Retina (tissue), 1 donor: ENCODE data around the gene FAM200C.

Experiments used
- DNase-seq: peaks from one replicate; pipeline ENCODE4 v3.0.0-alpha.2; 2016

FAM200C gene

DNA sequence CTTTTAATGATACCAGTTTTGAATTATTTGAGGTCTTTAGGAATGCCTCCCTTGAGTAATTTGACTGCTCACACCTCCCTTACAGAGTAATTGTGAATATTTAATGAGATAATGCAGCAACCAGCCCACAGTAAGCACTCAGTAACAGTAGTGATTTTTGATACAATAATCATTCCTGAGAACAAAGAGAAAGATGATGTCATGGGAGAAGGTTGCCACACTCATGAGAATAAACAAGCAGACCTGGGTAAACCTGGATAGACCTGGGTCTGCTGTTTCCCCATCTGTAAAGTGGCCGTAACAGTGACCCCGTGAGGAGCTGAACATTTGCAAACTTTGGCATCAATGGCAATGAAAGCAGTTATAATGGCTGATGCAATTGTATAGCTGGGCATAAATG, 33.6 kb downstream of the FAM200C start:
- no peak for DNase-seq

DNA sequence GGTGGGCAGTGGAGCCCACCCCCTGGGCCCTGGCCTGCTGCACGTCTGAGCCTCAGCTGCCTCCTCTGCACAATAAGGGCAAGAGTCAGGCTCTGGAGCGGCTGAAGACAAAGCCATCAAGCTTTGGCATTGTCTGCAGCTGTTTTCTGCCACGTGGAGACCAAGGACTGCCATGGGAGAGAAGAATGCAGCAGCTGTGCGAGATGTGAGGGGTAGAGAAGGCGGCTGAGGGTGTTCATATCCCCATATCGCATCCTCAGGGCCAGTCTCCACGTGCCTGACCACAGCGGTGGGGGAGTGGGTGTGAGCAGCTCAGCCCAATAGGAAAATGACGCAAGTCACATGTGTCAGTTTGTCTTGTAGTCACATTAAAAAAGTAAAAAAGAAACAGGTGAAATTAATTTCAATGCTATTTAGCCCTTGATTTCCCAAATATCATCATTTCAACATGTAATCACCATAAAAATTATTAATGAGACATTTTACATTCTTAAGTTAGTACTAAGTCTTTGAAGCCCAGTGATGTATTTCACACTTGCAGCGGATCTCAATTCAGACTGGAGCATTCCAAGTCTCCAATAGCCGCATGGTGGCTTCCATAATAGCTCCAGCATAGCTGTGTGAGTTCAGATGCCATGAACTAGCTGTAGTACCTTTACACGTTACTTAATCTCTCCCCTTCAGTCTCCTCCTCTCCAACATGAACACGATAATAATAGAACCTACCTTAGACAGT, 36.0 kb downstream of the FAM200C start:
- peak; percentile 73 for DNase-seq

DNA sequence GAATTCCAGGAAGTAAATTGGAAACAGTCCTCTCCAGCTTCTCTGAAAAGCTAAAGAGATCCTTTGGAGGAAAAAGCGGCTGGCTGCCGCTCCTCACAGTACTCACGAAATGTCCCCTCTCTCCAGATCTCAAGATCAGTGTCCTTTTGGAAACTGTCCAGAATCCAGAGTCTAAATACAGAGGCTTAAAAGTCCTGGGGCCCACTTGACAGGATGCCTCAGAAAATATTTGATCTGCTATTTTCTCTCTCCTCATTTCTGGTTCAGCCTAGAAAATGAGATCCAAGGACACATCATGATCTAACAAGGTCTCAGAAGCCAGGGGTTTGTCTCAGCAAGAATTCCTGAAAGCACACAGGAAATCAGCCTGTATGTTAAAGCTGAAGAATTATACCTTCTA, 36.6 kb downstream of the FAM200C start:
- no peak for DNase-seq

DNA sequence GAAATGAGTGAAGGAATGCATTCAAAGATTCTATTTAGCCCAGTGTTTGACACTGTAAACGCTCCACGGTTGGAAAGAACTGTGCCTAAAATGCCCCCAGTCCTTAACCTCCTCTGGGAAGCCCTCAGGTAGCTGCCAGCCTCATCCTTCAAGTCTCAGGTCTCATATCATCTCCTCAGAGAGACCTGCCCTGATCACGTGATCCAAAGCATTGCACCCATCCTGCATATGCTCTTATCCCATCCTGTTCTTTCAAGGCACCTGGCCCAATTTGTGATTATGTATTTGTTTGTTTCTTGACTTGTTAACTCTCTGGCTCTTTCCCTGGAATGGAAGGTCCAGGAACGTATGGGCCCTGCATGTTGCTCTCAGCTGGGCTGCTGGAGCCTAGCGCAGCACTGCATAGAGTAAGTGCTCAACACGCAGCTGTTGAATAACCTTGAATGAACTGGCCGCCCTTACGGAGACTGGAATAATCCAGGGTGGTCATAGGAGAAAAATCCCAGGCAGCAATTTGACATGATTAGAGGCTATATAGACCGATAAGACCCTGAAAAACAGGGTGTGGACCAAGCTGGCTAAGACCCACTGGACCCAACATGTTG, 38.1 kb downstream of the FAM200C start:
- no peak for DNase-seq

DNA sequence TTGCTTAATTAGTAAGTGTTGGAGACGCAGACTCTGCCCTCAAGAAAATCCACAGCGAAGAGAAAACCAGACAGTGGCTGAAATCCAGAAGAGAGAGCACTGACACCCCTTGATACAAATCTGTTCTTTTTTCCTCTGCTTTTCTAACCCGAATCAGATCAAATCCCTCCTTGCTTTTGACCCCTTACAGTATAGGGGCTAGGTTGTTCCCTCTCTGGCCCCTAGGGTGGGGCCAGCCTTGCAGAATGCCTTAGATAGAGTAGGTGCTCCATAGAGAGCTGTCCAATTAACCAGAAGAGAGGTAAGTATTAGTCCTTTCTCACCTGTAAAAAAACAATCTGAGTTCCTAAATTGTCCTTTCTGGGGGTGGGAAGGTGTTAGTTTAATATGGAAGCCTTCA, 39.5 kb downstream of the FAM200C start:
- DNase-seq = no peak

DNA sequence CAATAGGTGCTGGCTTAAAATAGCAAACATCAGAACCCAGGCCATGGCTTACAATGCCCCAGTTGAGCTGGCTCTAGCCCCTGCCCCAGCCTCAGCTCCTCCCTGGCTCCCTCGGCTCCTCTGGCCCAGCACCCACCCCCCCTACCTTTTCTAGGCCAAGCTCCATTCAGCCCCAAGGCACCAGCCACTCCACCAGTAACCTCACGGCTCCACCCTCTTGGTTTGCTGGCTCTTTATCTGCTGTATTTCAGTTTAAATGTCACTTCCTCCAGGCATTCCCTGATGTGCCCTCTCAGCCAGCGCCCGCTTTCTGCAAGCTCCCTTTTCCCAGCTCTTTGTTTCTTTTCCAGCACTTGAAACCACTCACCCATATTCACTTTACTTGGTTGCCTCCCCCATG, 40.0 kb downstream of the FAM200C start:
- no peak for DNase-seq

DNA sequence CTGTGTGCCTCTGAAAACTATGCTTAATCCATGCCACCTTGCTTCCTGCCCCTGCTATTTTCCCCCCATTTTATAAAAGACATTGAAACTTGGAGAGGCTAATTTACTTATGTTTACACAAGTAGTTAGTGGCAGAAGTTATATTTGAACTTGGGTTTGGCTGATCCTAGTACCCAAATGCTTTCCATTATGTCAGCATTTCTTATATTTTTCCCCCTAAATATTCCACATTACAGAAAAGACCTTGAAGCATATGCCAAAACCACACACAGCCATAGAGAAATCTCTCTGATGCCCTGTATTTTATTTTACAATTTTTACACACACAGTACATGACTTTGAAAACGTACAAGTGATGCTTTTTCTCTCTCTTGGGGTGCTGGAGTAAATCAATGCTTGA, 40.6 kb downstream of the FAM200C start:
- DNase-seq = no peak

DNA sequence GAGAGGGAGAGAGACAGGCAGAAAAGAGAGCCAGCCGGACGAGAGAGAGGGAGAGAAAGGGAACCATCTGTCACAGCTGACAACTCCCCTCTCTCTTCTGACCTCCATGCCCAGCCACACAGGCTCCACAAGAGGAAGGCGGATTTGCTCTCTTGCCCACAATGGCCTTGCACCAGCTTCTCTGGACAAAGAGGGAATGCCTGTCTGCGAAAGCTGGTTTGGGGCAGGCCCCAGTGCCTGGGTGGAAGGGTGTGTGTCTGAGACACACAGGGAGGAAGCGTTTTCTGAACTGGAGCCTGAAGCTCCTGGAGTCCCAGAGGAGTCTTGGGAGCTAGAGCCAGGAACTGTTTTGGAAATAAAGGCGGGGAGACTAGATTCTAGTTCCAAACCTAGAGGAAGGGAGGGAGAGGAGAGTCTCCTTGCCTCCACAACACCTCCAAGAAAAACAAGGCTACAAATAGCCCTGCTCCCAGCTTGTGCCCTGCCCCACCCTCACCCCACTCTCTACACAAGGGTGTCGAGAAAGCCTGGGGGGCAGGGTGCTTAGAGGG, 41.9 kb downstream of the FAM200C start:
- DNase-seq = no peak

DNA sequence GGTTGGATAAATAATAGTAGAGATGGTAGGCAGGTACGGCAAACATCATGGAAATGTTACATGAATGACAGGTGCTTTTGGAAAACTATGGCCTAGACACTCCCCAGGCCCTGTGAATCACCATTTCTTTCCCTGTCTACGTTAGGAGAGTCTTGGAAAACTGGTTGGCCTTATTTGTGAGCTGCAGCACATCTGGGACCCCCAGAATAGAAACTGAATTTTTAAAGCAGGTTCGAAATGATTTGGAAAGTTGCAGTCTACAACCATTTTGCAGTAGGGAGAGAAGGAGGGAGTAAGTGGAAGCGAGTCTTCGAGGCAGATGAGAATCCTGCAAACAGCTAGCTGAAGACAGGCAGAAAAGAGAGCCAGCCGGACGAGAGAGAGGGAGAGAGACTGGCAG, 42.5 kb downstream of the FAM200C start:
- no peak for DNase-seq

DNA sequence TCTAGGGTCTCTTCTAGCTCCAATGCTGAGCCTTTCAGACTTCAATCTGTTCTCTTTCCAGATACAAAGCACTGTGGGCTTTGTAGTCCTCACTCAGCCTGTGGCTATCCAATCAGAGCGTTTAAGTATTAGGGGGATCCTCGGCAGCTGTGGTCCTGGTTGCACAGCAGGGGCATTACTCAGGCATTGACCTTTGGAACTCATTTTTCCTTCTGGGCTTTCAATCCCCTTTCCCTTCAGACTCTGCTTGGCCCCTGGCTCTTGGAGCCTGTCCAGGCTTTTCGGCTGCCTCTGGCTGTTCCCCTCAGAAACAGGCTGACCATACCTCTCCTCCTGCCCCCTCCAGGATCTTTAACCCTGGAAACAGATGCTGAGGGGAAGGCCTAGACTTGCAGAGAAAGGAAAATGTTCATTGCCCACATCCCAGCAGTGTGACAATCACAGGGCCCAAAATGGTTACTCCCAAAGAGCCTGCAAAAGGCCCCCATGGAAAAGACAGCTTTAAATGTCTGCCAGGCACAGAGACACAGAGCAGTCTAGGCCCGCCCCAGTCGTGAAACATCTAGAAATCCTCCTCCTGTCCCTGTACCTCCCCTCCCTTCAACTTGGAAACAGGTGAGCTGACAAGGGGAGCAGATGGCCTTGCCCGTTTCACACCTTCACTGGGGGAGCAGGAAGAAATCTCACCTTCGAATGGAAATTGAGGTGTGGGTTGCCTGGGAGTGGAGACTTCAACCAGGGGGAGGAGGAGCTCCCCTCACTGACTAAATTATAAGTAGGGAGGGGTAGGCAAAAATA, 43.1 kb downstream of the FAM200C start:
- DNase-seq = no peak

DNA sequence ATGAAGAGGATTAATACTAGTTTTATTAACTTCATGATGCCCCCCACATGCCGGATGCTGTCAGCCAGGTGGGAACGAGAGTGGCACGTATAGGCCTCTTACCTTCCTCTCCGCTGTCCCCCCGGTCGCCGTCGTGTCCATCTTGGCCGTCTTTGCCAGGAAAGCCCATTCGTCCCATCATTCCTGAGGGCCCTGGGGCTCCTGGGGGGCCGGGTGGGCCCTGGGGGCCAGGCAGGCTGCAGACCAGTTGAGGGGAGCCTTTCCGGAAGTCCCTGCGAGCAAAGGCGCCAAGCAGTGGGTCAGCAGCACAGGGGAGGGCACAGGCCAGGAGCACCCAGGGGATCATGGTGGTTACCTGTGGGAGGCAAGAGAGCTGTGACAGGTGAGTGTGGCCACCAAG, 45.2 kb downstream of the FAM200C start:
- DNase-seq = no peak

DNA sequence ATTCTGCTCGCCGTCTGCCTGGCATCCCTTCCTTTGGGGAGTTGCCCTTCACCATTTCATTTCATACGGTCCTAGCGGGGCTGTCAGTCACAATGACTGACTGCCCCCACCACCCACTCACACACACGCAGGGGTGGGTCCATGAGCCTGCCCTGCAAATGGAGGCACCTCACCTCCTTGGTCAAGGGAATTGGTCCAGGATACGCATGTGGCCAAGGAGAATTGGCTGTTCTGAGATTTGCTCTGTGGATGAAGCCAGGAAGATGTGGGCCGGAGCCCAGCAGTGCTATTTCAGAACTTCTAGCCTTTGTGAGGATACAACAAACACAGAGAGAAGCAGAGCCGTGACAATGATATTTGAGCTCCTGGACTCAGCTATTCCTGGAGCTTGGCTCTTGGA, 46.5 kb downstream of the FAM200C start:
- no peak for DNase-seq

DNA sequence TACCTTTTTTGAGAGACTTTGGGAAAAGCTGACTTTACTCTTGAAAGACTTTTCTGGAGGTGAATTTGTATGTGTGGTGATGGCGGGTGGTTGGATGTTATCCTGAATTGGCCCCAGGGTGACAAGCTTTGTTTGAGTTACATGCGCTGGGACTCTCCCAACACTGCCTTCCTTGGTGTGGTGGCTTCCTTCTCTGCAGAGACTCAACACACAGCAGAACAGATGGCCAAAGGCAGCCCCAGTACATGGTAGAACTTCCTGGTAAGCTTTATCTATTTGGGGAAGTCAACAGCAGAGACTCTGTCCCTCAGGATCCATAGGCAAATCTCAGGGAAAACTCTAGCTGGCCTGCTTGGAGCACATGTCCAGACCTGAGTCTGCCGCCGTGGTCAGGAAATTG, 47.5 kb downstream of the FAM200C start:
- DNase-seq = no peak

DNA sequence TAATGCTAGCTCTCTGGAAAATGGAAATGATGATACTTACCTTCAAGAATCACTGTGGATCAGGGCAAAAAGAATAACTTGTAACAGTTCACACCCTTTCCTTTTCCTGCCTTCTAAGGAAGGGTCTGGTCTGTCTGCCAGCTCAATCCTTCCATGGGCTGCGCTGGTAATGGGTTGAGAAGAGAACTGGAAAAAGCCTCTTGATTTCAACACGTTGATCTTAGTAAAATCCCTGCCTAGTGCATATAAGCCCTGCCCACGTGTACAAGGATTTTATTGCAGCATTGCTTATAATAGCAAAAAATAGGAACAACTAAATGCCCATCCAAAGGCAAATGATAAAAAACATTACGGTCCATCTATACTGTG, 49.9 kb downstream of the FAM200C start:
- no peak for DNase-seq

DNA sequence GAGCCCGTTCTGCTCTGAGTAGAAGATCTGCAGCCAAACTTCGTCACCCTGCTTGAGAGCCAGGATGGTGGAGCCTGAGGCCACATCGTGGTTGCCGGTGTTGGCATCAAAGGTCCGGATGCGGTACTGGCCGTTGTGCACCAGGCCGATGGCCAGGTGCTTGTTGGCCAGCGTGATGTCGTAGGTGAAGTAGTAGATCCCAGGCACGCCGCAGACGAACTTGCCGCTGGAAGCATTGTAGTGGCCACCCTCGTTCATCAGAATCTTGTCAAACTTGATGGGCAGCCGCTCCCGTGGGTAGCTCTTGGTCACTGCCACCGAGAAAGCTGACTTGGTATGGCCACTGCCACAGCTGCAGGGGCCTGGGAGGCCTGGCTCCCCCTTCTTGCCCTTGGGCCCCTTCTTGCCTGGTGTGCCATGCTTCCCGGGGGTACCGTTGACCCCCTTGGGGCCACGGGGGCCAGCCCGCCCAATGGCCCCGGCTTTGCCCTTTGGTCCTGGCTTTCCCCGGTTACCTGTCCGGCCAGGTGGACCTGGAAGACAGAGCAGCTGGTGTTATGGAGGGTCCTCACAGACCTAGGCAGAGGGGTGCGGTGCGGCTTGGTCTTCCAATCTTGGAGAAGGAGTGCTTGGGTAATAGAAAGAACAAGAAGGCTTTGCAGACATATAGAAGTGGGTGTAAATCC, 50.5 kb downstream of the FAM200C start:
- DNase-seq = no peak

DNA sequence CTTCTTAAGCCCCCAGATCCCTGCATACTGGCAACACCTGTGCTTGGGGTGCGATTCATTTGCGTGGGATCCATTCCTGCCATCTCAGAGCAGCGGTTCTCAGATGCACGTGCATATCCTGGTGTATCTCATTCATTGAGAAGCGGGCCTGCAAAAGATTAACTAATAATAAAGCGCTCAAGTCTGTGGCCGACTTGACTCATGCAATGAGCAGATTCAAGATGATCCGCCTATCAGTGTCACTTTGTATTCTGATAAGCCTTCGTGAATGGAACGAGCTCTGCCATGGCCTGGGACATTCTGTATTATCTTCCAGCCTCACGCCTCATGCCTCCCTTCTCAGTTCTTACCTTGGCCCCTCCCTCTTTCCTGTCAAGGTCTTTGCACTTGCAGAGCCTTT, 51.8 kb downstream of the FAM200C start:
- DNase-seq = no peak

DNA sequence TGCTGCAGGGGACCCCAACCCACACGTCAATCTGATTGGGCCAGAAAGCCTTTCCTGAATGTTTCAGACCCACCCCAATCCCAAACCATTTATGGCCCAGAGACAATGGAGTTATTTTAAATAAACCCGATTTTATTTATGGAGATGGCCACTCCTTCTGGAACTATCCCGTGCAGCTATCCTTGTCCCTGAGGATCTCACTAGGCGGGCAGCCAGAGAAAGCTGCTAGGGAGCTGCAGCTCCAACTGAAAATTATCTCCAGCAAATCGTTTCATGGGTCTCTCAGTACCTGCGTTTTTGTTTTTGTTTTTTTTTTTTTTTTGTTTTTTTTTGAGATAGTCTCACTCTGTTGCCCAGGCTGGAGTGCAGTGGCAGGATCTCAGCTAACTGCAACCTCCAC, 52.4 kb downstream of the FAM200C start:
- DNase-seq = no peak
